SK-N-SH treated with all-trans-retinoic acid at 6 μM for 48 hours (cell line): ENCODE measurements around the gene FOXO1.

Experiments used
- ATAC-seq: fragments of 200-7000 bp; cut with Tn5 transposase; 3 replicates; pipeline ENCODE4 v1.9.1; 2020; ENCODE audit warnings: mild to moderate bottlenecking, moderate library complexity
- ARNTL ChIP-seq: fragments of 450-650 bp; formaldehyde crosslinking; IDR thresholded peaks from 2 replicates; pipeline ENCODE4 v1.5.0; 2020; ENCODE audit warnings: low read depth, mild to moderate bottlenecking, moderate library complexity, borderline replicate concordance
- BACH2 ChIP-seq: fragments of 250-450 bp; sonication (Bioruptor Pico); IDR thresholded peaks from 2 replicates; pipeline ENCODE4 v1.9.0; 2021; ENCODE audit warnings: mild to moderate bottlenecking, borderline replicate concordance
- CREB5 ChIP-seq: fragments of 250-450 bp; sonication (Bioruptor Pico); IDR thresholded peaks from 2 replicates; pipeline ENCODE4 v1.5.1; 2020; ENCODE audit warnings: low read depth, mild to moderate bottlenecking, moderate library complexity
- CSDC2 ChIP-seq: fragments of 250-450 bp; sonication (Bioruptor Pico); IDR thresholded peaks from 2 replicates; pipeline ENCODE4 v1.5.0; 2020; ENCODE audit warnings: mild to moderate bottlenecking, moderate library complexity
- CSRNP3 ChIP-seq: fragments of 250-450 bp; sonication (Bioruptor Pico); IDR thresholded peaks from 2 replicates; pipeline ENCODE4 v1.5.1; 2021; ENCODE audit warnings: mild to moderate bottlenecking, moderate library complexity
- ESRRG ChIP-seq: fragments of 250-450 bp; sonication (Bioruptor Pico); IDR thresholded peaks from 2 replicates; pipeline ENCODE4 v1.6.1; 2021; ENCODE audit warnings: mild to moderate bottlenecking
- GLIS3 ChIP-seq: fragments of 250-450 bp; sonication (Bioruptor Pico); IDR thresholded peaks from 2 replicates; pipeline ENCODE4 v1.5.0; 2020; ENCODE audit warnings: mild to moderate bottlenecking, moderate library complexity
- ISL1 ChIP-seq: fragments of 250-450 bp; sonication (Bioruptor Pico); IDR thresholded peaks from 2 replicates; pipeline ENCODE4 v2.1.2; 2022; ENCODE audit warnings: mild to moderate bottlenecking, moderate library complexity
- OSR1 ChIP-seq: fragments of 250-450 bp; sonication (Bioruptor Pico); IDR thresholded peaks from 2 replicates; pipeline ENCODE4 v1.8.0; 2022; ENCODE audit warnings: moderate library complexity, mild to moderate bottlenecking, inconsistent platforms
- RARB ChIP-seq: fragments of 250-450 bp; sonication (Bioruptor Pico); IDR thresholded peaks from 2 replicates; pipeline ENCODE4 v1.8.0; 2021; ENCODE audit warnings: mild to moderate bottlenecking, moderate library complexity
- TCF4 ChIP-seq: fragments of 250-450 bp; sonication (Bioruptor Pico); IDR thresholded peaks from 2 replicates; pipeline ENCODE4 v1.8.0; 2021; ENCODE audit warnings: mild to moderate bottlenecking, moderate library complexity, borderline replicate concordance
- TOX ChIP-seq: fragments of 250-450 bp; sonication (Bioruptor Pico); IDR thresholded peaks from 2 replicates; pipeline ENCODE4 v1.8.0; 2021; ENCODE audit warnings: mild to moderate bottlenecking, moderate library complexity, borderline replicate concordance
- TSHZ2 ChIP-seq: fragments of 250-450 bp; sonication (Bioruptor Pico); IDR thresholded peaks from 2 replicates; pipeline ENCODE4 v1.5.0; 2020; ENCODE audit warnings: mild to moderate bottlenecking, moderate library complexity
- ZC3H10 ChIP-seq: fragments of 250-450 bp; sonication (Bioruptor Pico); IDR thresholded peaks from 2 replicates; pipeline ENCODE4 v1.5.1; 2021; ENCODE audit warnings: mild to moderate bottlenecking, moderate library complexity
- ZFP30 ChIP-seq: fragments of 450-650 bp; formaldehyde crosslinking; IDR thresholded peaks from 2 replicates; pipeline ENCODE4 v1.5.0; 2022; ENCODE audit warnings: mild to moderate bottlenecking, moderate library complexity
- ZNF565 ChIP-seq: fragments of 450-650 bp; formaldehyde crosslinking; conservative IDR thresholded peaks from 2 replicates; pipeline ENCODE4 v1.5.0; 2020; ENCODE audit warnings: low read depth, mild to moderate bottlenecking, moderate library complexity
- ZNF70 ChIP-seq: fragments of 450-650 bp; formaldehyde crosslinking; IDR thresholded peaks from 2 replicates; pipeline ENCODE4 v1.5.0; 2020; ENCODE audit warnings: mild to moderate bottlenecking, moderate library complexity
- ZNF8 ChIP-seq: fragments of 450-650 bp; formaldehyde crosslinking; IDR thresholded peaks from 2 replicates; pipeline ENCODE4 v1.5.0; 2020; ENCODE audit warnings: mild to moderate bottlenecking, moderate library complexity
- TF ChIP-seq, protein P1 (sequence below): fragments of 250-450 bp; sonication (Bioruptor Pico); IDR thresholded peaks from 2 replicates; pipeline ENCODE4 v1.8.0; 2020; ENCODE audit warnings: mild to moderate bottlenecking, moderate library complexity, borderline replicate concordance
- TF ChIP-seq, protein P2 (sequence below): fragments of 250-450 bp; sonication (Bioruptor Pico); IDR thresholded peaks from 2 replicates; pipeline ENCODE4 v1.8.0; 2021; ENCODE audit warnings: low read depth, mild to moderate bottlenecking, moderate library complexity, borderline replicate concordance

Gene FOXO1

GRCh38 chr13:40559915-40560314 is 106.5 kb downstream of the FOXO1 start:
- ATAC-seq = no peak
- no peak for TF ChIP-seq ZNF8 (CRISPR knock-in tag)
- TF ChIP-seq ZFP30 (CRISPR knock-in tag) = no peak
- no peak for TF ChIP-seq OSR1 (CRISPR knock-in tag)
- TF ChIP-seq ZNF70 (CRISPR knock-in tag) = no peak
- no peak for TF ChIP-seq GLIS3 (CRISPR knock-in tag)
- TF ChIP-seq, protein P1, sequence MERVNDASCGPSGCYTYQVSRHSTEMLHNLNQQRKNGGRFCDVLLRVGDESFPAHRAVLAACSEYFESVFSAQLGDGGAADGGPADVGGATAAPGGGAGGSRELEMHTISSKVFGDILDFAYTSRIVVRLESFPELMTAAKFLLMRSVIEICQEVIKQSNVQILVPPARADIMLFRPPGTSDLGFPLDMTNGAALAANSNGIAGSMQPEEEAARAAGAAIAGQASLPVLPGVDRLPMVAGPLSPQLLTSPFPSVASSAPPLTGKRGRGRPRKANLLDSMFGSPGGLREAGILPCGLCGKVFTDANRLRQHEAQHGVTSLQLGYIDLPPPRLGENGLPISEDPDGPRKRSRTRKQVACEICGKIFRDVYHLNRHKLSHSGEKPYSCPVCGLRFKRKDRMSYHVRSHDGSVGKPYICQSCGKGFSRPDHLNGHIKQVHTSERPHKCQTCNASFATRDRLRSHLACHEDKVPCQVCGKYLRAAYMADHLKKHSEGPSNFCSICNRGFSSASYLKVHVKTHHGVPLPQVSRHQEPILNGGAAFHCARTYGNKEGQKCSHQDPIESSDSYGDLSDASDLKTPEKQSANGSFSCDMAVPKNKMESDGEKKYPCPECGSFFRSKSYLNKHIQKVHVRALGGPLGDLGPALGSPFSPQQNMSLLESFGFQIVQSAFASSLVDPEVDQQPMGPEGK = no peak
- TF ChIP-seq BACH2 (CRISPR knock-in tag) = no peak
- no peak for TF ChIP-seq ISL1 (CRISPR knock-in tag)
- TF ChIP-seq, protein P2, sequence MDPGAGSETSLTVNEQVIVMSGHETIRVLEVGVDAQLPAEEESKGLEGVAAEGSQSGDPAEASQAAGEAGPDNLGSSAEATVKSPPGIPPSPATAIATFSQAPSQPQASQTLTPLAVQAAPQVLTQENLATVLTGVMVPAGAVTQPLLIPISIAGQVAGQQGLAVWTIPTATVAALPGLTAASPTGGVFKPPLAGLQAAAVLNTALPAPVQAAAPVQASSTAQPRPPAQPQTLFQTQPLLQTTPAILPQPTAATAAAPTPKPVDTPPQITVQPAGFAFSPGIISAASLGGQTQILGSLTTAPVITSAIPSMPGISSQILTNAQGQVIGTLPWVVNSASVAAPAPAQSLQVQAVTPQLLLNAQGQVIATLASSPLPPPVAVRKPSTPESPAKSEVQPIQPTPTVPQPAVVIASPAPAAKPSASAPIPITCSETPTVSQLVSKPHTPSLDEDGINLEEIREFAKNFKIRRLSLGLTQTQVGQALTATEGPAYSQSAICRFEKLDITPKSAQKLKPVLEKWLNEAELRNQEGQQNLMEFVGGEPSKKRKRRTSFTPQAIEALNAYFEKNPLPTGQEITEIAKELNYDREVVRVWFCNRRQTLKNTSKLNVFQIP (CRISPR knock-in tag) = no peak
- no peak for TF ChIP-seq ARNTL (CRISPR knock-in tag)
- TF ChIP-seq CSDC2 (CRISPR knock-in tag) = no peak
- no peak for TF ChIP-seq TCF4 (CRISPR knock-in tag)
- TF ChIP-seq ZNF565 (CRISPR knock-in tag) = no peak
- no peak for TF ChIP-seq CREB5 (CRISPR knock-in tag)
- TF ChIP-seq ESRRG (CRISPR knock-in tag) = no peak
- no peak for TF ChIP-seq TOX
- no peak for TF ChIP-seq TSHZ2
- no peak for TF ChIP-seq RARB (CRISPR knock-in tag)
- TF ChIP-seq CSRNP3 = no peak

DNA sequence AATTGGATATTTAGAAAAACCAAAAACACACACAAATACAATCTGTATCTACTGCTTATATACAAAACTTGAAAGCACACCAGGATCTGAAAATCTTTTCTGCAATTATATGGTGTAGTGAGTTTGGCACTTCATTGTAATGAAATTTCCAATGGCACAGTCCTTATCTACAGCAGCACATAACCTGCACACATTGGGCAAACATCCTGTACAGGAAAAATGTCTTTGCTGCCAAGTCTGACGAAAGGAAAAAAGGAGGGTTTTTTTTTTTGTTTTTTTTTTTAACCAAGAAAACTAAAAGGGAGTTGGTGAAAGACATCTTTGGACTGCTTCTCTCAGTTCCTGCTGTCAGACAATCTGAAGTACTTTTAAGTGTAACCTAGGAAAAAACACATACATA is 107.8 kb downstream of the FOXO1 start:
- ATAC-seq = no peak
- TF ChIP-seq, protein P1 = no peak
- TF ChIP-seq CREB5 (CRISPR knock-in tag) (no peak), CSRNP3 (no peak), ZC3H10 (no peak), ESRRG (CRISPR knock-in tag) (no peak), ZFP30 (CRISPR knock-in tag) (no peak), ISL1 (CRISPR knock-in tag) (no peak)
